ENCODE measurements around the gene VPS13D.

Gene VPS13D

DNA sequence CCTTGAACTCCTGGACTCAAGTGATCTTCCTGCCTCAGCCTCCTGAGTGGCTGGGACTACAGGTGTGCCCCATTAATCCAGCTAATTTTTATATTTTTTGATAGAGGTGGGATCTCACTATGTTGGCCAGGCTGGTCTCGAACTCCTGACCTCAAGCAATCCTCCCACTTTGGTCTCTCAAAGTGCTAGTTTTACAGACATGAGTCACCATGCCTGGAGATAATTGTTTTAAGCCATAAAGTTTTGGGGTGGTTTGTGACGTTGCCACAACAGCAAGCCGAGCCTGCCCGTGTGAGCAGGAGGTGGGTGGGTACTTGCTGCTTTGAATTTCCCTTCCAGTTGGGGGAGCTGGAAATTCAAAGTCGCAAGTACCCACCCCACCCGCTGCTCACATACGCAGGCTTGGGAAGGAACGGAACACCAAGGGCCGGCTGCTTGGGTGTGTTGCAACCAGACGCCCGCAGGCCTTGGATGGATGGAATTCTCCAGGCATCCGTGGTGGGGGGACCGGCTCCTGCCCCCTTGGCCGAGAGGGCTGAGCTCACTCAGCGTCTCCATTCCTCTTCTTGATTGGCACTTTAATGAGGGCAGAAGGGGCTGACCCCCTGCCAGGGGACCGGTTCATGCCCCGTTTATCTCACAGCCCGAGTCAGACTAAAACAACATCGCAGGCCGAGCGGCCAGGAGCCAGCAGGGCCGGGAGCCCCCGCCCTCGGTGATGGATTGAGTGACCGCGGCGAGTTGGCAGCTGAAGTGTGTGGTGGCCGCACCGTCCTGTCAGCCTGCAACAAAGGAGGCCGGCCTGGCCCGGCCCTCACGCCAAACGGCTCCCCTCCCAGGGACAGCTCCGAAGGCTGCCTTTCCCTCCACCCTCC, 310.1 kb downstream of the VPS13D start:
- DNase-seq (ENCODE audit: low read depth), result no peak

DNA sequence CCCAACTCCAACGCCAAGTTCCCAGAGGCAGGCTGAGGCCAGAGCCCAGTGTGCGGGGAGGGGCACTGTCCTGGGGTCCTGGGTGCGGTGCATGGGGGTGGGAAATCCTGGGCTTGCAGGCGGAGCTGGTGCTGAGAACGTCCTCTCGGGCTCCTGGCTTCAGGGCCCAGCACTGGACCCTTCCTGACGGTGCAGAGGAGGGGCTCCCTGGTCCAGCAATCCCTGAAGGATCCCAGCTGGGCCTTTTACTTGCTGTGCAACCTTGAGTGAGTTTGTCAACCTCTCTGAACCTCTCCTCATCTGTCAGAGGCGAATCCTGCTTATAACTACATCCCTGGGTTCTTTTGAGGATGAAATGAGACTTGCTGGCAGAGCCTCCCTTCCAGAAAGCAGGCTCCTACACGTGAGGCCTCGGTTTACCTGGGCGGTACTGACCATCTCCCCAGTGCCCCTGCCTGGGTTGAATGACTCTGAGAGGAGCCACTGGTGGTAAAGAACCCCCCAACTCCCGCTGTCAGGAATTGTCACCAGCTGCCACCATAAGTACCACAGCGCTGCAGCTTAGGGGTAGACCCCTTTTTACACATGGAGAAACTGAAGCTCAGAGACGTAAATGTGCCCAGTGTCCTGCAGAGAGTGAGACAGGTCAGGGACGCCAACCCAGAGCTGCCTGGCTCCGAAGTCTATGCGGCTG, 310.9 kb downstream of the VPS13D start:
- no peak for DNase-seq (ENCODE audit: low read depth)

DNA sequence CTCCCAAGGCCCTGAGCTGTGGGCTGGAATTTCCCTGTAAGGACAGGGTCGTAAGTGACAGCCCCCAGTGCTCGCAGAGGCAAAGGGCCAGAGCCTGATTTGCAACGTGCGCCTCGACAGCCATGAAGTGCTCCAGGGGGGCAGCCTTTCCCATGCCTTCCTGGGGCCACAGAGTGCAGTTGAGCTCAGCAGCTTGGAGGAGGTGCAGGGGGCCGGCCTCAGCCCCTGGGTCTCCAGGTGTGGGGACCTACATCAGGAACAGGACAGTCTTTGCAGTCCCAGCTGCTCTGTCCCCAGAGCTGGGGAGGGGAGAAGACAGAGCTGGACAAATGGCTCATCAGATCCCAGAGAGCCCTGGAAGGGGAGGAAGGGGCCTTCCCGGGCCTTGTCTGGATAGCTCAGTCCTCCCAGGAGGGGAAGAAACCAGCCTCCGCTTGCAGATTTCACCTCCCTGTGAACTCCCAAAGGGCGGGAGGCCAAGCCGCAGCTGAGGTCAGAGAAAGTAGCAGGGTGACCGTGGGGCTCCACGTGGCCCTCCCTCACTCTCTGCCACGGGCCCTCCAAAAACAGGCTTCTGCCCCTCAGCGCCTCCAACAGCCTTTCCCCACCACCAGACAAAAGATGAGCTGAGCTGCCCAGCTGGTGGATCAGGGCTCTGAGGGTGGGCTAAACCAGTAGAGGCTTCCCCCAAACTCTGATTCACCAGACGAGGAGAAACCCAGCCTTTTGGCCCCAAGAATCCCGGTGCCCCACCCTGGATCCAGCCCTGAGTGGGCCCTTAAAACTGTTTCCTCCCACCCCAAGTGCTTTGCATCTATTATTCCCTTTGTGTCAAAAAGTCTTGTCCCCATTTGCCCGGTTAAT, 311.7 kb downstream of the VPS13D start:
- DNase-seq (ENCODE audit: low read depth), result no peak

DNA sequence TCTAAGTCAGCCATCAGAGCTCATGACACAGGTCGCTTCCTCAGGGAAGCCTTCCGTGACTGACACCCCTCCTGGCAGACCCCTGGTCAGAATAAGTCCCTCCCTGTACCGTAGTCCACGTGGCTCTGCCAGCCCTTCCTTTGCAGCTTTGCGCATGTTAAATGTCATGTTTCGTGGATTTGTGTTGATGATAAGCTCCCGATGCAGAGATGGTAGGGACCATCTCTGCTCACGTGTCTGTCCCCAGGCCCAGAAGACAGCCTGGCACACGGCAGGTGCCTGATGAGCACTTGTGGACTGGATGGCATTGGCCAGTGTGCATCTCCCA, 312.3 kb downstream of the VPS13D start:
- DNase-seq (ENCODE audit: low read depth), result no peak

DNA sequence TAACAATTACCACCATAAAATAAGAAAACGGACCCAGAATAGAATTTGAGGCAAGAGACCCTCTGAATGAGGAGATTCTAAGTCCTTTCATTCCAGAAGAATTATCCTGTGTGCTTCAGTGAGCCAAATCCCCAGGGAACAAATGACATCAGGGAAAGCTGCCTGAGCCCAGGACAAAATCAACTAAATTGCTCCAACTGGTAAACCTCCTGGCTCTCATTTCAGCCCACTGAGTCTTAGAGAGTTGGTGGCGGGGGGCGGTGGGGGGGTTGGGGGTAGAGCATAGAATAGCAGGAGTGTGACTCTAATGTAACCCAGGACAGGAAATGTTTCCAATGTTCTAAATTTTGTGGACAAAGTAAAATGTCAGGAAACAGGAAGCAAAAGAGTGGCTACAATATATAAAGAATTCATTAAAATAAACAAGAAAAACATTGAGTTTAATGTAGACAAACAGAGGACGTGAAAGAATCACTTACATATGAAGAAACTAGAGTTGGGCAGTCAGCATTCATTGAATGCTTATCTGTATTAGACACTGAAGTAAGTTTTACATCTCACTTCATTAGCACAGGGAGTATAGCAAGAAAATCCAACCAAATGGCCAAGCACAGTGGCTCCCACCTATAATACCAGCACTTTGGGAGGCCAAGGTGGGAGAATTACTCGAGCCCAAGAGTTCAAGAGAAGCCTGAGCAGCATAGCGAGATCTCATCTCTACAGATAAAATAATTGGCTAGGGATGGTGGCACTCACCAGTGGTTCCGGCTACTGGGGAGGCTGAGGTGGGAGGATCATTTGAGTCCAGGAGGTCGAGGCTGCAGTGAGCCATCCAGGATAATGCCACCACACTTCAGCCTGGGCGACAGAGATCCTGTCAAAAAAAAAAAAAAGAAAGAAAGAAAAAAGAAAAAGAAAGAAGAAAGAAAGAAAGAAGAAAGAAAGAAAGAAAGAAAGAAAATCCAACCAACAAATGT, 313.1 kb downstream of the VPS13D start:
- DNase-seq (ENCODE audit: low read depth), result no peak

DNA sequence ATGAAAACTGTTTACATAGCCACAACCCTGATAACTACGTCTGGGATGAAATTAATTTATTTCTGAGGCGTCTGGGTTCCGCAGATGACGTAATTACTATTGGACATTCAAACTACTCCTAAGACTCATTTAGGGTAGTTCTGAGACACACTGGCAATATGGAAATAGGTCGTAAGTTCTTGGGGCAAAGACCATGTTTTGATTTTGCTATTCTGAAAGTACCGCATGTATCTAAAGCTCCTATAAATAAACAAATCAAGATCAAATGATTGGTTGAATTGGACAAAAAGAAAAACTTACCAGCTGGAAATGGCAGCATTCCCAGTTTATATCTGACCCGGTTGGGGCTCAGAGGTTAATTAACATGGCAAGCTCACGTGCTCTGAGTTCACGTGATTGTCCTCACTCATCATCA, 313.9 kb downstream of the VPS13D start:
- DNase-seq (ENCODE audit: low read depth), result no peak

DNA sequence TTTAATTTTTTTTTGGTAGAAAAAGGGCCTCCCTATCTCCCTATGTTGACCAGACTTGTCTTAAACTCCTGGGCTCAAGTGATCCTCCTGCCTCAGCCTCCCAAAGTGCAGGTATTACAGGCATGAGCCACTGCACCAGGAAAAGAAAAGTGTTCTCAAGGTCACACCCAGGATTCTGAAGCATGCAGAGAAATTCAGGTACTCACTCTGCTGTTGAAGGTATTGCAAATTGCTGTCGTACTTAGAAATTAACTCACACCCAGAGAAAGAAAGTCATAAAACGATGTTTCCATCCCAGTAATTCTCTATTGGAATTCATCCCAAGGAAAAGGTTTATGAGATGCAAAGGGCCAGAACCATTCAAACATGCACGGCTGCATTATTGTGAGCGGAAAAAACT, 314.5 kb downstream of the VPS13D start:
- no peak for DNase-seq (ENCODE audit: low read depth)

DNA sequence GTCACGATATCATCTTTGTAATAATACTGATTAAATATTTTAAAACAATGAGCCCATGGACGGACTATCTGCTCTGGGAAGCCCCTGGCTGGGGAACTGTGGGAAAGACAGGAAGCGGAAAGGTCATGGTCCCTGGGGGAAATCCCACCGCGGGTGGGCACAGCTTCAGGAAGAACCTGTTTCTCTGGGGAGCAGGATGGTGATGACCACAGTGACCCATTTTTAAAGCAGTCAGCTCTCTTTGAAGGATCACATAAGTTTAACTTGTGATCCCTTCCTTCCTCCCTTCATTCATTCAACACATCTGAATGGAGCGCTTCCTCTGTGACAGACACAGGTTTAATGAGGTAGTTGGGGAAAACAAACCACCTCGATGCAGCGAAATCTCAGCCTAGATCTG, 315.2 kb downstream of the VPS13D start:
- DNase-seq (ENCODE audit: low read depth), result no peak

DNA sequence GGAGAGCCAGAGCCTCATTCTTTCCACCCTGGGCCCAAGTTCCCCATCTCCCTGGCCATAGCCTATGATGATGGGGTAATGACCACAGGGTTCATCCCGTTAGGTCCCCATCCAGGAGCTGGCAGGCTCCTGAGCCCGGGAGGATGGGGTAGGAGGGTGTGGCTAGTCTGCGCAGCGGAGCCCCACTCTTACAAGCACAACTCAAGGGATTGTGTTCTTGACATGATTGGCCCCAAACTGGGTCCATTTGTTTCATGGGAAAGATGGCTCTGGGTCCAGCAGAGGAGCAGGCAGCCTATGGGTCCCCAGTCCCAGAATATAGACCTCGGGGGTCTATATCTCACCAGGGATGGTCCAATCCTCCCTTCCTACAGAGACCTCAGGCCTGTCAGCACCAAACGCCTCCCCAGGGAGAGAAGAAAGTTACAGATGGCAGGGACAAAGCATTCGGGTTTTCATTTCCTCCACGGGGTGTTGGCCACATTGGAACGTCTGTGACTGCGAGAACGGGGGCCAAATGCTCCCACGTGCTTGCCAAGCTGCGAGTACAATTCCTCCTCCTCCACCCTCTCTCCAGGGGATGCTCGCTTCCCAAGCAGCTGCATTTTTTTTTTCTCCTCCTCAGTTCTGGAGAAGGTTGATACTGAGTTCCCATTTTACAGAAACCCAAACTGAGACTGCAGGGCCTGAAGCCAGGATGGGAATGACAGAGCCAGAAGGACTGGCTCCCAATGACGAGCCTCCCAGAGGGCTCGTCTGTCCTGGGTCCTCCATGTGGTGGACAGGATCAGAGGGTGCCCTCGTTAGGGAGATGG, 317.1 kb downstream of the VPS13D start:
- no peak for DNase-seq (ENCODE audit: low read depth)

DNA sequence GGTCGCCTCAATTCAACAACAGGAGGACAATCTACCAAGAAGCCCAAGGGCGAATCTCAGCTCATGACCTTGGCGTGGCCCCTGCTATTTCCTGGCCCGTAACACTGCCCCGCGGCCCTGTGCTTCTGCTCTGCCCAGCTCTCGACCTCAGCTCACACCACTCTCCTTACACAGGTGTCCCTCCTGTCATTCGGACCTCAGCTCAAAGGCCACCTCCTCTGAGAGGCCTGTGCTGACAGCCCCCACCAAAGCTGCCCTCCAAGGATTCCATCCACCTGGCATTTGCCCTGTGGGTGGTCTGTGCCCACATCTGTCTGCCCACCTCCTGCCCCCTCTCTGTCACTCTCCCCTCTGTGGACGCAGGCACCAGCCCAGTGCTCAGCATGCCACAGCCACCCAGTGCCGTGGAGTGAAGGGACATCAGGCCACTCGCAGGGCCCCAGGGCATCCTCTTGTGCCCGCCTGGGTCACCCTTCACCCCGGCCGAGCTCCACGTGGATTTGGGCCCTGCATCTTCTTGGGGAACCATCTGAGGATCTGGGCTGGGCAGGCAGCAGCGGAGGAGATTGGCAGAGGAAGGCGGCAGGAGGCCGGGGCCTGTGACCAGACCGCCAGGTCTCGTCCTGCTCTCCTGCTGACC, 317.9 kb downstream of the VPS13D start:
- DNase-seq (ENCODE audit: low read depth), result no peak

DNA sequence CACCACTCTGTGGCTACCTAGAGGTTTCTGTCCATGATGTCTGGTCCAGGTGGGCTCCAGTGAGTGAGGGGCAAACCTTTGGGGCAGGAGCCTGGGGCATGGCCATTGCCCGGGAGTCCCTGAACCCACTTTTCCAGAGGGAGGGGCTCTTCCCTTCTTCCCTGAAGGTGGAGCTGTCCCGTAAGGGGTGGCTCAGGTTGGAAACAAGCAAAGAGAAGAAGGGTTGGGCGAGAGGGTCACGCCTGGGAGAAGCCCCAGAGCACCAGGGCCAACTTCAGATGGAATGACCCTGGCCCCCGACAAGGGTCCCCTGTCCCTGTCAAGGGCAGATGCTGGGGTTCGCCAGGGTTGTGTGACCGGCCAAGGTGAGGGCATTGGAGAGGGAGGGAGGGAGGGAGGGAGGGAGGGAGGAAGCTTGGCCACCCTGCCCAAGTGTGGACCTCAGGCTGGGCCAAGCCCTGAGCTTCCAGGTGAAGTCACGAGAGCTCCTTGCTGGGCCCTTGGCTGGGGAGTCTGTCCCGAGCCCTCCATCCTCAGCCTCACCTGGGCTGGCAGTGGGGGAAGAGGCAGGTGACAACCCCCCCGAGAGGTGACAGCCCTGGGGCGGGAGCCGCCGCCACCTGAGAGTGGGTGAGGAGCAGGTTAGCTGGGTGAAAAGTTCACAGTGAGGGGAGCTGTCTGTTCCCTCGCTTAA, 318.6 kb downstream of the VPS13D start:
- no peak for DNase-seq (ENCODE audit: low read depth)

DNA sequence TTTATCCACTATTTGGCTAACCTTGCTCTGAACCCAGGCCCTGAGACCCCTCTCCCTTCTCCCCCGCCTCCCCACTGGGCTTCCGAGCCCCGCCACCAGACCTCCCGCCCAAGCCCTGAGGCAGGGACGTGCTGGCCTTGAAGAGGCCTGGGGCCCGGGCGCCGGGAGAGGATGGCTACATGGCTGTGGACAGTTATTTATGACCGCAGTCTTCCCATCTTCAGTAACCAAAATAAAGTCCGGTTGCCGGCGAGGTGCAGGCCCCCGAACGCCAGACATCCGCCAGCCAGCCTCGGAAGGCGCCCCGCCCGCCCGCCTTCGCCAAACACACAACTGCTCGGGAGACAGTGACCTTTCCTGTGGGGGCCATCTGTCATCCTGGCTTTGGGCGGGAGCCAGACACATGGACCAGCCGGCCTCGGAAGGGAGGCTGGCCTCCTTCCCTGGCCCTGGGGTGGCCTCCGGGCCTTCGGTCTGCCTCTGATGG, 319.2 kb downstream of the VPS13D start:
- no peak for DNase-seq (ENCODE audit: low read depth)

DNA sequence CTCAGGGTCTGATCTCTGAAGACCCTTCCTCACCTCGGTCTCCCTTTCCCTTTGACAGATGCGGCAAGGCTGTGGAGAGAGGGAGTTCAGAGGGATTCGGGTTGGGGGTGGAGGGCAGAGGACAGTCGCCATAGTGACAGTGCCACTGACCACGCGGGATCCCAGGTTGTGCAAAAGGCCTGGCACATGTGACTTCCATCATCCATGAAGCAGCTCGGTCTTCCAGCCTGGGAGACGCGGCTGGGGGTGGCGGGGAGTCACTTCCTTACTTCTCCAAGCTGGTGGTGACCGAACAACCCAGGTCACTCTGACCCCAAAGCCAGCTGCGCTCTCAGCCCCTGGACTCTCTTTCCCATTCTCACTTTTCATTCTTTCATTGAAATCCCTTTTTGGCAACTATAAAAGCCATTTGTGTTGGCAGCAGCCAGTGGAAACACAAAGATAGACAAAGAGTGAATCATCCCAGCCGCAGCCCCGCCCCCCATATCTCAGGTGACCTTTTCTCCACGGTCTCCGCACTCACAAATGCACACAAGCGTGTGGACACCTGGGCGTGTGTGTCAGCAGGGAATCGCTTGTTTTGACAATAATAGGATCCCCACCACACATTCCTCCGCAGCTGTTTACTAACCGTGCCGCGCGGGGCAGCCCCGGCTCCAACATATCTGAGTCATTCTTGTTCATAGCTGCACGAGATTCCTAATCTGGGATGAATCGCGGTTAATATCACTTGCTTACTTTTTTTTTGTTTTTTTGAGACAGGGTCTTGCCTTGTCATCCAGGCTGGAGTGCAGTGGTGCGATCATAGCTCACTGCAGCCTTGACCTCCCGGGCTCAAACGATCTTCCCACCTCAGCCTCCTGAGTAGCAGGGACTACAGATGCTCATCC, 319.9 kb downstream of the VPS13D start:
- no peak for DNase-seq (ENCODE audit: low read depth)

DNA sequence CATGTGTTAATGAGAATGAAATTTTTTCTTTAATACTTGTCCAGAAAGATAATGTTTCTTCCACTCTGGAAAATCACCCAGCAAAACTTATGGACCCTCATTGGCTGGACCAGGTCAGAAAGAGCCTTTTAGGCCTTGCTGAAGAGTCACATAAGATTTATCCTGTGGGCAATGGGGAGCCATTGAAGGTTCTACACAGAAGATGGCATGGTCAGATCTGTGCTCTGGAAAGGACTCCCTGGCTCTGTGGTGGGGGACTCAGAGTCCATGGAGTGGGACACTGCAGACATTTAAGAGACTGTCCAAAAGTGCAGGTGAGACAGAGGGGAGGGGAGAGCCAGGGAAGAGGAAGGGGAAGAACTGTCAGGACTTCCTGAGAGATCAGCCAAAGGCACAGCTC, 321.8 kb downstream of the VPS13D start:
- DNase-seq (ENCODE audit: low read depth), result no peak

DNA sequence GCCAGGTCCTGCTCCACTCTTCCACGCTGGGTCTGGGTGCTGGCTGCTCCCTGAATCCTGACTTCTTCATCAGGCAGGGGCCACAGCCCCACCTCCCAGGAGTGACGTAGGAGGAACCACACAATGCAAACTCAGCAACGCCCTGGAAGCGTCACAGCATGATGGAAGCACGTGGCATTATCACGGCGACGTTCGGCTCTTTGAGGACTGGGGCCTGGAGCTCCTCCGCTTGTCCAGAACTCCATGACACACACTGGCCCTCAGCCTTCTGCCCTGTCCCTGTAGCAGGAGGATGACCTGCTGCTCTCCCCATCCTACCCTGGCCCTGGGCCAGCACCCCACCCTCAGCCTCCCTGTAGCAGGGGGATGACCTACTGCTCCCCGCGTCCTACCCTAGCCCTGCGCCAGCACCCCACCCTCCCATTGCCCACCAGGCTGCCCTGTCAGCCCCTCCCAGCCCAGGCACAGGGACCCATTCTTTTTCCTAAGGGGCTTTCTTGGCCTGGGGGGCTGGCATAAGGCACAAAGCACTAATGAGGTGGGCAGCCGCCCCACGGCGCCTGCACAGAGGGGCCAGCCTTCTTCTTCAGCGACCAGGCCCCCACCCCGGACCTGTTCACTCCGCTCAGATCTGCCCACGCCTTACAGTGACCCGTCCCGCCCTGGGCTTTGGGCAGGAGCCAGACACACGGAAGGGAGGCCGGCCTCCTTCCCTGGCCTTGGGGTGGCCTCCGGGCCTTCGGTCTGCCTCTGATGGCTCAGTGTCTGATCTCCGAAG, 322.5 kb downstream of the VPS13D start:
- no peak for DNase-seq (ENCODE audit: low read depth)

DNA sequence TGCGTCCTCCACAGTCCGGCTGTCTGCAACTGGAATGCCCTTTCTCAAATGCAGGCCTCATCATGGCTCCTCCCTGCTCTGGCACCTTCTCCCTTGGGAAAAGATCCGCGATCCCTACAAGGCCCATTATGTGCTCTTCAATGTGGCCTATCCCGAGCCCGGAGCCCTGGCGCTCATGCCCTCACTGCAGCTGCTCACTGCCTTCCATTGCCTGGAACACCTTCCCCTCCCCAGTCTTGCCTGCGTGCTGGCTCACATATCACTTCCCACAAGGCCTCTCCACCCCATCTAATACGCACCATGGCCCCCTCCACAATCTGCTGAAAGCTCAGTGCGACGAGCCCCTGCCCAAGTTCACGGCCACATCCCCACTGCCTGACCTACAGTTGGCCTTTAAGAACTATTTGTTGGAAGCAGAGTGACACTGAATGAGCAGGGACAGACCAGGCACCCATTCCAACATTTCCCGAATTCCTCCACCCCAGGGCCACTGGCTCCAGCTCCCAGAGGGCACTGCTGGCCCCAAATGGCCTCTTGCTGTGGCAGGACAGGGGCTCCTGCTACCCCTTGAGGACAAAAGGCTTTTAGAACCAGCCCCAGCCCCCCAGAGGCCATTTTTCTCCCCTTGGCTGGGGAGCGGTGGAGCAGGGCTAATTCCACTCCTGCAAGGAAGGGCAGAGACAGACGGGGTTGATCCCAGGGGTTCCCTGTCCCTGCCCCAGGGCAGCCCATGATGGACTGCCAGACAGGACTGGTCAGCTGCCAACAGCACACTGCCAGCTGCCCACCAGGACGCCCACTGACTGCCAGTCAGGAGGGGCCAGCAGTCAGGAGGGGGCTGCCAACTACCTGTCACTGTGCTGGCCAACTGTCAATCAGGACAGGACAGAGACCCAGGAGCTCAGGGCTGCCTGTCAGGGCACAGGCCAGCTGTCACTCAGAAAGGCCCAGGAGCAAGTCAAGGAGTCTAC, 323.4 kb downstream of the VPS13D start:
- DNase-seq (ENCODE audit: low read depth), result no peak

Measured in activated gamma-delta T cell treated with anti-CD3 and anti-CD28 coated beads, Interleukin-2, amount 50 U/mL, for 16 hours (primary cell).